Motor neuron (in vitro differentiated cells): Measurements from ENCODE around the gene AP2B1. TPM values are rescaled to one million over a fixed set of nuclear protein-coding genes. Genes with fewer than 3 reads are reported as not detected.
A peak's percentile ranks its signal among the peaks of the same experiment; 100 is the strongest.

Source experiments
- ATAC-seq, 8 experiments: fragments of 200-7000 bp; cut with Tn5 transposase; replicated peaks in 6 of 8; 2 replicates each; pipeline ENCODE4 v1.8.0; 2021; ENCODE audit warnings: mild to moderate bottlenecking in 8 of 8, moderate library complexity in 8 of 8
- H3K27ac ChIP-seq, 2 donors: fragments of 250-450 bp; sonication (Bioruptor Pico); 2 replicates each; pipeline ENCODE4 v1.9.0; 2021; ENCODE audit warnings: antibody characterized with exemption in 2 of 2, mild to moderate bottlenecking in 2 of 2, moderate library complexity in 1 of 2
- H3K4me1 ChIP-seq, 2 donors: fragments of 250-450 bp; sonication (Bioruptor Pico); replicated peaks in 1 of 2; 2 replicates each; pipeline ENCODE4 v1.6.1; 2021; ENCODE audit warnings: antibody characterized with exemption in 2 of 2, mild to moderate bottlenecking in 2 of 2, moderate library complexity in 1 of 2
- H3K4me3 ChIP-seq, 5 donors: fragments of 250-450 bp; sonication (Bioruptor Pico); 2 replicates each; pipeline ENCODE4 v1.9.0; 2021; ENCODE audit warnings: antibody characterized with exemption in 5 of 5, mild to moderate bottlenecking in 5 of 5, moderate library complexity in 4 of 5
- WGBS, 10 experiments: fragments of 450-650 bp; shearing (Covaris generic); methylation state at CpG; one replicate each; pipeline ENCODE4 v1.0.0; 2022; 5-methylcytosine and 5-hydroxymethylcytosine counted together
- in situ Hi-C, 9 experiments: fragments of 400-800 bp; cut with MboI; loops; one replicate each; pipeline ENCODE4 v1.15.0; 2021; ENCODE audit warnings: low sequenced_read_pairs in 9 of 9, low pct_unique_long_range_greater_than_20kb in 2 of 9; ENCODE audit not compliant: unreplicated experiment in 9 of 9
- total RNA-seq, 8 experiments: library from RNA; unstranded; fragments of 300-600 nt; gene quantifications; 2 replicates each; pipeline versions ENCODE4 v1.2.3 to v1.2.4, GENCODE V29; 2022

AP2B1 gene
- total RNA-seq, 8 experiments from 2014 or later = 63.8 to 204 (median 126) TPM

- 83 to 100% (median 93%) methylated on average over 1 of the region's 1 CpG; no CpG with 5 or more reads in 6 of the 10 experiments for WGBS, 10 experiments
- peak in 1 of 8 experiments; percentile 18 for ATAC-seq
- in situ Hi-C loops = no loop called here
- Histone ChIP-seq H3K4me3 (no peak overlapping the region), H3K4me1 (no peaks in the 10 kb centered on the region), H3K27ac (no peak overlapping the region)
These were observed 73.8 kb downstream of the AP2B1 start for GRCh38 chr17:35660902-35661301.

- no peak overlapping the region for H3K4me3 ChIP-seq
- H3K27ac ChIP-seq = no peak overlapping the region
- in situ Hi-C loops = no loop called here
- no peak for ATAC-seq
- WGBS, 10 experiments = 69 to 100% (median 93%) methylated on average over 1 to 5 of the region's 5 CpGs
- no peaks in the 10 kb centered on the region for H3K4me1 ChIP-seq
These were observed 77.6 kb downstream of the AP2B1 start for GRCh38 chr17:35664685-35665084.

GRCh38 chr17:35665662-35666061 lies 78.5 kb downstream of the AP2B1 start:
- Histone ChIP-seq H3K4me1 (no peaks in the 10 kb centered on the region), H3K27ac (no peak overlapping the region), H3K4me3 (no peak overlapping the region)
- ATAC-seq = no peak
- in situ Hi-C loops = no loop called here
- WGBS, 10 experiments = 80 to 100% (median 94%) methylated on average over 1 to 2 of the region's 2 CpGs; no CpG with 5 or more reads in 1 of the 10 experiments

GRCh38 chr17:35666070-35666469 lies 78.9 kb downstream of the AP2B1 start:
- in situ Hi-C loops = no loop called here

GRCh38 chr17:35666967-35667532 lies 79.9 kb downstream of the AP2B1 start:
- no peak overlapping the region for H3K27ac ChIP-seq
- in situ Hi-C loops = no loop called here
- ATAC-seq = peak in 2 of 8 experiments; percentile 91 to 93
- no peak overlapping the region for H3K4me3 ChIP-seq
- no peaks in the 10 kb centered on the region for H3K4me1 ChIP-seq
- WGBS, 10 experiments = 13 to 100% (median 82%) methylated on average over 1 to 2 of the region's 2 CpGs; no CpG with 5 or more reads in 4 of the 10 experiments

More at GRCh38 chr17:35666070-35666469, 78.9 kb downstream of the AP2B1 start:
- WGBS, 10 experiments = 44 to 86% (median 50%) methylated on average over 1 to 2 of the region's 2 CpGs; no CpG with 5 or more reads in 3 of the 10 experiments
- no peak overlapping the region for H3K4me3 ChIP-seq
- ATAC-seq = no peak
- H3K27ac ChIP-seq = no peak overlapping the region
- H3K4me1 ChIP-seq = no peaks in the 10 kb centered on the region

- Histone ChIP-seq H3K4me1 (no peaks in the 10 kb centered on the region), H3K4me3 (no peak overlapping the region), H3K27ac (no peak overlapping the region)
- peak in 3 of 8 experiments; percentile 80 to 98 (median 84) for ATAC-seq
- WGBS, 10 experiments = 0 to 93% (median 57%) methylated on average over 1 to 4 of the region's 4 CpGs
- in situ Hi-C loops = no loop called here
These were observed 81.7 kb downstream of the AP2B1 start for GRCh38 chr17:35668802-35669201.

- Histone ChIP-seq H3K27ac (no peak overlapping the region), H3K4me1 (no peaks in the 10 kb centered on the region), H3K4me3 (no peak overlapping the region)
- WGBS, 10 experiments = 64 to 100% (median 92%) methylated on average over 1 to 4 of the region's 5 CpGs; no CpG with 5 or more reads in 2 of the 10 experiments
- in situ Hi-C loops = no loop called here
- no peak for ATAC-seq
These were observed 87.4 kb downstream of the AP2B1 start for GRCh38 chr17:35674552-35674951.

GRCh38 chr17:35676441-35676840 lies 89.3 kb downstream of the AP2B1 start:
- ATAC-seq = no peak
- WGBS, 10 experiments = 52 to 100% (median 98%) methylated on average over 1 to 2 of the region's 2 CpGs

GRCh38 chr17:35679007-35679682 lies 92.0 kb downstream of the AP2B1 start:
- Histone ChIP-seq H3K4me1 (no peaks in the 10 kb centered on the region), H3K4me3 (no peak overlapping the region), H3K27ac (no peak overlapping the region)
- in situ Hi-C loops = no loop called here
- 73 to 100% (median 94%) methylated on average over 1 to 2 of the region's 2 CpGs for WGBS, 10 experiments
- no peak for ATAC-seq

More at GRCh38 chr17:35676441-35676840, 89.3 kb downstream of the AP2B1 start:
- no peak overlapping the region for H3K27ac ChIP-seq
- in situ Hi-C loops = no loop called here
- no peak overlapping the region for H3K4me3 ChIP-seq
- H3K4me1 ChIP-seq = no peaks in the 10 kb centered on the region

GRCh38 chr17:35683591-35683990 lies 96.5 kb downstream of the AP2B1 start:
- no peaks in the 10 kb centered on the region for H3K4me1 ChIP-seq
- in situ Hi-C loops = no loop called here
- 64 to 100% (median 90%) methylated on average over 1 to 4 of the region's 4 CpGs; no CpG with 5 or more reads in 1 of the 10 experiments for WGBS, 10 experiments
- H3K27ac ChIP-seq = no peak overlapping the region
- no peak overlapping the region for H3K4me3 ChIP-seq
- ATAC-seq = no peak

- 0 to 100% (median 63%) methylated on average over 1 to 2 of the region's 2 CpGs; no CpG with 5 or more reads in 4 of the 10 experiments for WGBS, 10 experiments
- H3K4me1 ChIP-seq = no peaks in the 10 kb centered on the region
- no peak overlapping the region for H3K27ac ChIP-seq
- peak in 6 of 8 experiments; percentile 37 to 96 (median 73) for ATAC-seq
- in situ Hi-C loops = no loop called here
- no peak overlapping the region for H3K4me3 ChIP-seq
These were observed 97.1 kb downstream of the AP2B1 start for GRCh38 chr17:35684055-35684802.

GRCh38 chr17:35692512-35693210 lies 105.5 kb downstream of the AP2B1 start:
- 36 to 93% (median 83%) methylated on average over 1 to 7 of the region's 7 CpGs; no CpG with 5 or more reads in 2 of the 10 experiments for WGBS, 10 experiments
- ATAC-seq = peak in 3 of 8 experiments; percentile 23 to 97 (median 47)

More at GRCh38 chr17:35692512-35693210, 105.5 kb downstream of the AP2B1 start:
- Histone ChIP-seq H3K4me1 (no peaks in the 10 kb centered on the region), H3K4me3 (no peak overlapping the region), H3K27ac (no peak overlapping the region)
- in situ Hi-C loops = no loop called here
